ENCODE measurements around the gene PDE6B.
"Not testable (repeated sequence)": the region's sequence is repeated elsewhere in the genome, so short reads cannot be mapped to it uniquely, and the experiment has no call there.

PDE6B gene

DNA sequence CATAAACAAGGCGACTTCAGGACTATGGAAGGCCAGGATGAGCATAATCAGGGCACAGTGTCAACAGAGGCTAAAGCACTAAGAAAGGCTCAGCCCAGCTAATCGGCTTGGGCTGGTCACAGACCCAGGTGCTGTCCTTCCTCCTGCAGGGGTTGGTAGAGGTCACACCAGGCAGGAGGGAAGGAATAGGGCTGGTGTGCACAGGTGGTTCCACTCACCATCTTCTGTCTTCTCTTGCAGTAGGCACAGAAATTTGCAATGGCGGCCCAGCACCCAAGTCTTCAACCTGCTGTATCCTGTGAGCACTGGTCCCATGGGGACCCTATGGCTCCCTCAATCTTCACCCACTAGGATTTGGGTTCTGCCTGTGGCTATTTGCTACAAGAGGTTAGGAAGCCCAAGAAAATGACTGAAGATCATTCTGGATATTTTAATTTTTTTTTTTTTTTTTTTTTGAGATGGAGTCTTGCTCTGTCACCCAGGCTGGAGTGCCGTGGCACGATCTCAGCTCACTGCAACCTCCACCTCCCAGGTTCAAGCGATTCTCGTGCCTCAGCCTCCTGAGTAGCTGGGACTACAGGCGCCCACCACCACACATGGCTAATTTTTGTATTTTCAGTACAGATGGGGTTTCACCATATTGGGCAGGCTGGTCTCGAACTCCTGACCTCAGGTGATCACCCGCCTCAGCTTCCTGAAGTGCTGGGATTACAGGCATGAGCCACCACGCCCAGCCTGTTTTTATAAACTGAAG lies 44.6 kb downstream of the PDE6B start:
- DNase-seq (ENCODE audit: low spot score): not testable (repeated sequence)

DNA sequence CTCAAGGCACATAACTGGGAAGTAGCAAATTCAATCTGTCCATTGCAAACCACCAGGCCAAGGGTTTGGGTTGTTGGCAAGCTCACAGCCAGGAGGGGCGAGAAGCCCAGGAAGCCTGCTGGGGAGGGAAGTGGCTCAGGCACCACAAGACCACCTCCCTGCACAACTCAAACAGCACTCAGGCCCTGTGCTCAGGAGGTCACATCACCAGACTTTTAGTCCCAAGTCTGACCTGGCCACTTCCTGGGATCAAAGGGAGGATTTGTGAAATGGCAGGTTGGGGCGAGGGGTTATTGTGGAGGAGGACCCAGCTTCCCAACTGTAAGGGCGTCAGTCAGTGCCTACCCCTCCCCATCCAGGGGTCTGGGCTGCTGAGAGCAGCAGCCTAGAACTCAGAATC lies 46.4 kb downstream of the PDE6B start:
- no peak for DNase-seq (ENCODE audit: low spot score)

DNA sequence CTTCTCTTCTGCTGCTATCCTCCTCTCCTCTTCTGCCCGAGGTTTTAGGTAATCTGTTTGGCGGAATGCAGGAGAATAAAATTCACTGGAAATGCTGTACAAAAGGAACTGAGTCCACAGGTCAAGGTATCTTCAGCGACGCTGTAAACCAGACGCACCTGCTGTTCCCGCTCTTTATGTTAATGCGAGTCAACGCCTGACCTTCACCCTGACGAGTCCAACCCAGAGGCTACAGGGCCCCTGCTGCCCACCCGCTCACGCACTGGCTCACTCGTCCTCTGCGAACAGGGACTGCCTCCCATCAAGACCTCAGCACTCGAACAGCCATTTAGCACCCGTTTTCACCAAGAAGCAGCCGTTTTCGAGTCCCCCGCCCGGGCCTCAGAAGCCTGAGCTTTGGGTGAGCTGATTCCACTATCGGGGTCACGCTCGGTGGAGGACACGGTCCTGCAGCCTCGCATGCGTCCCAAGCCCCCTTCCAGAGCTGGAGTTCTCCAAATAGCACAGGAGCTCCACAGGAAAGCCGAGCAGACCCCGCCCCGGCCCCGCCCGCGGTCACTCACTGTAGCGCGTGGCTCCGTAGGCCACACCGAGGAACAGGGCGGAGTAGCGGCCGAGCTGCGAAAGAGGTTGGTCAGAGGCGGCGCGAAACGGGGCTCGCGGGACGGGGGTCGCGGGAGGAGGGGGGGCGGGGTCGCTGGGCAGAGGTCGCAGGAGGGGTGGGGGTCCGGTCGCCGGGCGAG lies 48.1 kb downstream of the PDE6B start:
- no peak for DNase-seq (ENCODE audit: low spot score)

DNA sequence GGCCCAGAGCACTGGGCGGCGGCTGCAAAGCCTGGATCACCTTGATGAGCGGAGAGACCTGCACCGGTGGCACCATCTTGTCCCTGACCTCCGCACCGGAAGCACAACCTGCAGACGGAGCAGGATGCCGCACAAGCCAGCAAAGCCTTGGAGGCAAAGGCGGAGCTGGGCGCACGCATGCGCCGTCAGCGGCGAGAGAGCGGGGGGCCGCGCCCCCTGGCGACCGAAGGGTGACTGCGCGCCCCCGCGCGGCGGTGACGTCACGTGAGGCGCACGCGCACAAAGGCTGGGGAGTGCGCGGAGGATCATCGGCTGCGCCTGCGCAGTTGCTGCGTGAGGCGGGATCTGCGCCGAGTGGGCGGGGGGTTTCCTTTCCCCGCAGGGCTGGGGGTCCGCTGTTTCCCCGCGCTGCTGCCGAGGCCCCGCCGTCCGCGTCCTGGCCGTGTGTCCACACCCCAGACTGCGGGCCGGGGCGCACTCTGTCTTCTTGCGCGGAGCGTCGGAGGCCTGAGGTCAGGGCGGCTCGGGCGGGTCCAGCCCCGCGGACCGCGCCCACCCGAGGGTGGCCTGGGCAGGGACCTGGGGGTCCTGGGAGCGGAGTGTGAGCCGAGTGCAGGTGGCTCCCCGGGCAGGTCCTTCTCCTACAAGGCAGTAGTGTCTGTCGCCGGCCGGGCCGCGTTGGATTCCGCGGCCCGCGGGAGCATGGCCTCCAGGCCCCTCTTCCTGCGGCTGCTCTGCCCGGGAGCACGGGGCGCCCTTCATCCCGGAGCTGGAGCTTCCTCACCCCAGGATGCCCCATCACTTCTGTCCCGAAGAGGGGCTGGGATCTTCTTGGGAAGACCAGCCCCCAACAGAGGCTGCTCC lies 49.0 kb downstream of the PDE6B start, which contains the start of the genes ATP5ME and MYL5:
TSS of gene ATP5ME (minus strand) at position 105 of the 864 bp plus-strand sequence. CDS start at position 76, 29 bp downstream.
TSS of gene MYL5 (plus strand) at position 371 of the 864 bp plus-strand sequence. CDS start 3,485 bp downstream, outside the sequence.
- peak; percentile 97 for DNase-seq (ENCODE audit: low spot score)

- no peak for DNase-seq (ENCODE audit: low spot score)
Observed at GRCh38 chr4:675036-675882, 49.9 kb downstream of the PDE6B start.

GRCh38 chr4:675980-676870 lies 50.9 kb downstream of the PDE6B start:
- DNase-seq (ENCODE audit: low spot score): no peak

- DNase-seq (ENCODE audit: low spot score): no peak
Observed at GRCh38 chr4:676871-677235, 51.5 kb downstream of the PDE6B start.

DNA sequence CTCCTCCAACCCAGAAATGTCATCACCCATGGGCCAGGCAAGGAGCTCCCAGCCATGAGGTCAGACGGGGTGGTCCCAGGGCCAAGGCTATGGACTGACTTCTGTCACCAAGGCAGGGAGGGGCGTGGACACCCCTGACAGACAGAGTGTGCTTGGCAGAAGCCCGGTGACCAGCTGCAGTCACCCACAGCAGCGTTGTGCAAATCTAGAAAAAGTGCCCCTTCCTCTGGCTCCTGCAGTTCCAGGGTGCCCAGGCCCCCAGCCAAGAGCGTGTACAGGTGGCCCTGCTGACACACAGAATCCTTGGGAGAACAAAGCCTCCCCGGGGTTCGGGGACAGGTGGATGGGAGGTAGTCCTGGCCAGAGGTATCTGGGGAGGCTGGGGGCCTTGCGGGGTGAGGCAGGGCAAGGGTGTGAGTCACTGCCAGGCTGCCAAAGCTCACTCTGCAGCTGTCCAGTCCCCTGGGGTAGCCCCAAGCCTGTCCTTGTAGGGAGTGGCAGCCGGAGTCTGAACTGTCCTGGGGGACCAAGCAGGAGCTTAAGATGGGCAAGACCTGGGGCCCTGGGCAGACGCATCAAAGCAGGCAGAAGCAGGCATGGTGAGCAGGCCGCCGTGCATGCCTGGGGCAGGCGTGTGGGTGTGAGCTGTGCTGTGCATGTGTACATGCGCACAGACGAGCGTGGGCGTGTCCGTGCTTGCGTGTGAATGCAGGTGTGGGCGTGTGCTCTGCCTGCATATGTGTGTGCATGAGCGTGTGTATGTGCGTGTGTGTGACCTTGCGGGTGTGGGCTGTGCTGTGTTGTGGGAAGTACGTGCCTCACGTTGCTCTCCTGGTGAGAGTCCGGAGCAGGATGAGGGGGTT lies 52.3 kb downstream of the PDE6B start:
- DNase-seq (ENCODE audit: low spot score): no peak

- DNase-seq (ENCODE audit: low spot score): no peak
Observed at GRCh38 chr4:678331-679103, 53.1 kb downstream of the PDE6B start.

DNA sequence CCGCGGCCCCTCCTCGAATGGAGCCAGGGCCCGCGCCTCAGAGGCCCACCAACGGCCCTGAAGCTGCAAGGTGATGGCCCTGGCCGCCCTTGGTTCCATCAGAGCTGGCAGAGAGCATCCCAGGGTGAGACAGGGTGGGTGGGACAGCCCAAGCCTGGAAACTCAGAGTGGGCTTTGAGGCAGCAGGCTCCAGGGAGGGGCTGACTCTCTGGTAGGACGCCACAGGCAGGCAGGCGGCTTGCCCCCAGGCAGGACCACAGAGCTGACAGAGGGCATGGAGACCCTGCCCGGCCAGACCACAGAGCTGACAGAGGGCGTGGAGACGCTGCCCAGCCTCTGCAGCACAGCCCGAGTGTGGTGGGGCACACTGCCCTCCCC lies 53.7 kb downstream of the PDE6B start:
- DNase-seq (ENCODE audit: low spot score): no peak

DNA sequence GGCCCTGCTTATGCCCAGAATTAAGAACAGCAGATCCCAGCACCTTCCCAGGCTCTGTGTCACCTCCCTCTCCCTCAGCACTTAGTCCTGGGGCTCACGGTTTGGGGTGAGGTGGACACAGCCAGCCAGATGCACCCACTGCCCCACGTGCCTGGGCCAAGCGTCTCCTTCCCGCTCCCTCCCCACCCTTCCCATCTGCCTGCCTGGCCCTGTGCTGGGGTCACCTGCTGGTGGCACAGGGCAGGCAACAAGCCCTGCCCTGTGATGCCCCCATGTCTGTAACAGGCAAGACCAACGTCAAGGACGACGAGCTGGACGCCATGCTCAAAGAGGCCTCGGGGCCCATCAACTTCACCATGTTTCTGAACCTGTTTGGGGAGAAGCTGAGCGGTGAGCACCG lies 54.3 kb downstream of the PDE6B start:
- DNase-seq (ENCODE audit: low spot score): no peak

DNA sequence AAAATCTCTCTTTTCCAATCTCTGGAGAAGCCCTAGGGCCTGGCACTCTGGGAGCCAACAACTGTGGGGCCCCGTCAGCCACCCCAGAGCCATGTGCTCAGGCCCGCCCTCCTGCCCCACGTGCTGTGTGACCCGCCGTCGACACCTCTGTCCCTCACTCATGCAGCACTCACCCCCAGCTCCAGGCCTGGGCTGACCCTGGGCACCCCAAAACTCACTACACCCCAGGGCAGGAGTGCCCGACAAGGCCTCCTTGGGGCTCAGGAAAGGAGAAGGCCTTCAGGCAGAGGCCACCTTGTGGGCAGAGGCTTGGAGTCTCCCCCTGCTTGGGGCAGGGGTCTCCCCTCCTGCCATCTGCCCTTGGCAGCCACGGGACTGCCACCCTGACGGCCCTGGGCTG lies 54.7 kb downstream of the PDE6B start:
- DNase-seq (ENCODE audit: low spot score): no peak

GRCh38 chr4:680551-680927 lies 55.2 kb downstream of the PDE6B start:
- no peak for DNase-seq (ENCODE audit: low spot score)

- DNase-seq (ENCODE audit: low spot score): peak; percentile 47
Observed at GRCh38 chr4:680928-681645, 55.7 kb downstream of the PDE6B start.

DNA sequence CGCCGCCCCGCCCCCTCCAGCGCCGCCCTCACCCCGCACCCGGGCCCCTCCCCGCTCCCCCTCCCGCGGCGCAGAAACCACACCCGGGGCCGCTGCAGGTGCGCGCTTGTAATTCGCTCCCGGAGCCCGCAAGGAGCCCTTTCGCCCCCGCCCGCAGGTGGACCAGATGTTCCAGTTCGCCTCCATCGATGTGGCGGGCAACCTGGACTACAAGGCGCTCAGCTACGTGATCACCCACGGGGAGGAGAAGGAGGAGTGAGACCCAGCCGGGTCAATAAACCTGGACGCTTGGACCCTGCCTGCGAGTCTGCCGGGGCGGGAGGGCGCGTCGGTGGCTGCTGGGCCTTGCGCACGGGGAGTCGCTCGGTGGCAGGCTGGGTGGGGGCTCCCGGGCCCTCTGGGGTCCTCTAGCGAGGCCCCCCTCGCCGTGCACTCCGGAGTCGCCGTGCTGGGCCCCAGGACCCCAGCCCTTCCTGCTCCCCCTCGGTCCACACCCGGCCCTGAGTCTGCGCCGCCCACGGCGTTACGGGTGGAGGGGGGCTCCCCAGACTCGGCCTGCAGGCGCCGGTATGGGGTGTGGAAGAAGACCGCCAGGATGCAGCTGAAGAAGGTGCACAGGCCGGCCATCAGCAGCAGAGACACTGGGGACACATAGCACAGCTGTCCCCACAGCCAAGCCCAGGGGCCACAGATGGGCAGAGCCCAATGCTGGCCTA lies 56.5 kb downstream of the PDE6B start:
- DNase-seq (ENCODE audit: low spot score): no peak

DNA sequence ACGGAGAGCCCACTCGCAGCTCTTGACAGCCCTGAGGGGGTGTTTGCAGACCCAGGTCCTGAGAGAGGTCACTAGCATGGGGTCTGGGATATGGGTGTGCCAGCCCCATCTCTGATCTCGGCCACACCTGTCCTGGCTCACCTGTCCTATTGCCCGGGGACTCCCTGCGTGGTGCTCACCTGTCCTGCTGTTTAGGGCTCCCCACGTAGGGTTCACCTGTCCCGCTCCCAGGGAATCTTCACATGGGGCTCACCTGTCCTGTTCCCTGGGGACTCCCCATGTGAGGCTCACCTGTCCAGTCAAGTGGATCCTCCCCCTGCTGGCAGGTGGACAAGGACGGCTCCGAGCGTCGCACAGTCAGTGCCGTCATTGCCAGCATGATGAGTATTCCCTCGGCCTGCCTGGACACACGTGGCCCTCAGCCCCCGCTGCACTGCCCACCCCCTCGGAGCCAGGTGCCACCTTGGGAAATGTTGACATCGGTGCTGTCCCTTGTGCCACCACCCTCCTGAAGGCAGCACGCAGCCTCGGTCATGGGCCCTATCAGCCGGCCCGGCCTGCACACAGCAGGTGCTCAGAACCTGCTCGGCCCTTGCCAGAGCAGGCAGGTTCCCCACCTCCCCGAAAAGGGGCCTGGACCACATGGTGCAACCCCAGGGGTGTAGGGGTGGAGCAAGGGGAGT lies 57.3 kb downstream of the PDE6B start:
- no peak for DNase-seq (ENCODE audit: low spot score)

Data from activated CD4-positive, alpha-beta T cell treated with anti-CD3 and anti-CD28 coated beads, Interleukin-2, Interleukin-4, amounts not matched to agents 100 ng/mL and 50 ng/mL, durations not matched to agents 16 hours and 8 hours (primary cell).